Adrenal gland (tissue), 12 donors: ENCODE measurements around the gene CGNL1. TPM values are rescaled to one million over a fixed set of nuclear protein-coding genes. Genes with fewer than 3 reads are reported as not detected.

ENCODE experiments used
- DNase-seq, 7 donors: peaks; one replicate each; pipeline ENCODE4 v3.0.0-alpha.2; 2019 to 2020
- H3K27ac ChIP-seq, 5 donors: fragments of 200-600 bp; sonication (generic) in 4 of 5; 1 replicate in 3 of 5; 2 replicates in 2 of 5; pipeline versions ENCODE4 v1.5.1 to v1.8.0; 2016 to 2020; ENCODE audit warnings: mild to moderate bottlenecking in 1 of 5
- H3K27me3 ChIP-seq: fragments of 200-600 bp; 2 replicates; pipeline ENCODE4 v1.8.0; 2021
- H3K36me3 ChIP-seq, 2 donors: fragments of 200-600 bp; replicated peaks in 1 of 2; 1 replicate in 1 of 2; 2 replicates in 1 of 2; pipeline versions ENCODE4 v1.5.1 to v1.8.0; 2018 to 2022
- H3K4me1 ChIP-seq, 2 donors: fragments of 200-600 bp; replicated peaks in 1 of 2; 1 replicate in 1 of 2; 2 replicates in 1 of 2; pipeline versions ENCODE4 v1.5.1 to v1.8.0; 2018 to 2021
- H3K4me3 ChIP-seq, 4 donors: fragments of 200-600 bp; sonication (generic) in 3 of 4; one replicate each; pipeline ENCODE4 v1.5.1; 2016 to 2018
- H3K9me3 ChIP-seq, 3 donors: fragments of 200-600 bp; sonication (generic) in 1 of 3; replicated peaks in 1 of 3; 1 replicate in 2 of 3; 2 replicates in 1 of 3; pipeline versions ENCODE4 v1.5.1 to v1.8.0; 2016 to 2021
- POLR2A ChIP-seq, 2 donors: fragments of 450-650 bp; IDR thresholded peaks; one replicate each; pipeline ENCODE4 v1.6.1; 2017; ENCODE audit warnings: antibody characterized with exemption in 2 of 2, mild to moderate bottlenecking in 2 of 2, moderate library complexity in 1 of 2
- WGBS, 4 donors: extraction: QIAGEN DNeasy Blood & Tissue Kit in 2 of 4; methylation state at CpG; one replicate each; pipeline versions ENCODE4 v1.1.5 to v1.1.7; 2013 to 2017; 5-methylcytosine and 5-hydroxymethylcytosine counted together
- intact Hi-C, 2 donors: fragments of 100-400 bp; cut with DNase I; formaldehyde crosslinking; loops; one replicate each; pipeline versions ENCODE4 v1.14.1 to v1.15.0; 2022 to 2023
- polyA plus RNA-seq, 3 donors: library from polyadenylated mRNA; stranded (reverse); fragments of 200-250 nt in 2 of 3; fragments of 350-450 nt in 1 of 3; fragmentation: Illumina TruSeq in 1 of 3; extraction: RNeasy Lipid Tissue Mini Kit (QIAGEN cat#74804) in 1 of 3; gene quantifications; one replicate each; pipeline ENCODE4 v1.2.3, GENCODE V29; 2013 to 2014
- total RNA-seq, 9 donors: library from RNA; depleted of rRNA in 4 of 9; stranded (reverse); fragments of >200 nt in 4 of 9; fragments of 120-200 nt in 1 of 9; fragmentation: NEBNext Ultra II Directional in 1 of 9; extraction: Animal tissue kit (Norgen Biotek cat#: 25700) in 1 of 9; gene quantifications; one replicate each; pipeline versions ENCODE4 v1.1.0 to v1.2.4, GENCODE V29; 2013 to 2023
- TF ChIP-seq, protein P1 (sequence below), 6 experiments: fragments of 450-650 bp in 4 of 6; fragments of 200-600 bp in 2 of 6; sonication (generic) in 1 of 6; IDR thresholded peaks; 1 replicate in 5 of 6; 2 replicates in 1 of 6; pipeline versions ENCODE4 v1.5.1 to v1.8.0; 2016 to 2021; ENCODE audit warnings: antibody characterized with exemption in 6 of 6, mild to moderate bottlenecking in 2 of 6, moderate library complexity in 1 of 6
- donor health status: healthy with polysubstance abuse.
- donor health status: Bipolar disorder and iron deficiency.
- donor health status: DM: yes; HTN: yes; CAD: no.
- donor health status: DM: no; HTN: no; CAD: no.
- donor health status: DM: no; HTN: no; CAD: no.
- donor health status: DM: yes; HTN: yes; CAD: no.

Gene CGNL1
- total and polyA plus RNA-seq, 12 donors = 5.2 to 49.5 (median 22.0) TPM

DNA sequence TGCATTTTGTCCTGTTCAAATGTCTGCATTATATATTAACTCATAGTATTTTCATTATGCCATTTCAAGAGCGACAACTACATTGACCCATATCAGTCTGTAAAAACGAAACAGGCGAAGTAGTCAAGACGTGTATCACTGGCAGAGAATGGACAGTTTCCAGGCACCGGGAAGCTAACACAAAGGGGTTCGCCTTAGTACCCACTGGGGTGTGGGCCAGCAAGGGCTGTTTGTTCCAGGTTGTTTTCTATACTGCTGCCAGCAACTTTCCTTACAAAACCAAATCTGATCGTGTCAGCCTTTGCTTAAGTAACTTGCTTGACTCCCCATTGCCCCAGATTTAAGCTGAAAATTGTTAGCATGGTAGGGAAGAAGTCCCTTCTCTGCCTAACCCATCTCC, 87.1 kb downstream of the CGNL1 start:
- 85 to 95% (median 91%) methylated on average over 7 of the region's 7 CpGs for WGBS, 4 donors
- DNase-seq = no peak
- no peak overlapping the region for H3K27ac ChIP-seq

DNA sequence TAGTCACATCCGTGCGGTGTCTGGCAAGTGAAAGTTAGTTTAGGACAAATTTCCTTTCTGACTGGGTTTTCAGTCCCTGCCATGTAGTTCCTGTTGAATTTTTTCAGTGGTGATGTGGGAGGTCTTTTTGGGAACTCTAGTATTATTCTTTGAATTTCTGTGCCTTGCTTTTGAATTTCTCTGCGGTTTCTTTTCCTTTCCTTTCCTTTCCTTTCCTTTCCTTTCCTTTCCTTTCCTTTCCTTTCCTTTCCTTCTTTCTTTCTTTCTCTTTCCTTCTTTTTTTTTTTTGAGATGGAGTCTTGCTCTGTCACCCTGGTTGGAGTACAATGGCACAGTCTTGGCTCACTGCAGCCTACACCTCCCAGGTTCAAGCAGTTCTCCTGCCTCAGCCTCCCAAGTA, 88.2 kb downstream of the CGNL1 start:
- no peak for DNase-seq
- Histone ChIP-seq H3K36me3 (no peaks in the 10 kb centered on the region), H3K4me3 (no peak overlapping the region), H3K9me3 (no peaks in the 10 kb centered on the region), H3K4me1 (no peaks in the 10 kb centered on the region), H3K27ac (no peak overlapping the region), H3K27me3 (no peaks in the 10 kb centered on the region)
- 95 to 98% (median 95%) methylated on average over 3 of the region's 3 CpGs for WGBS, 4 donors
- intact Hi-C loops = loop anchor here in 1 of 2 donors (5.0 kb wide), 1 partner anchor 122 kb away; no protein-coding TSS in a partner anchor
- no peak for TF ChIP-seq POLR2A (IDR thresholded peaks at IDR 0.05)
- TF ChIP-seq, protein P1, sequence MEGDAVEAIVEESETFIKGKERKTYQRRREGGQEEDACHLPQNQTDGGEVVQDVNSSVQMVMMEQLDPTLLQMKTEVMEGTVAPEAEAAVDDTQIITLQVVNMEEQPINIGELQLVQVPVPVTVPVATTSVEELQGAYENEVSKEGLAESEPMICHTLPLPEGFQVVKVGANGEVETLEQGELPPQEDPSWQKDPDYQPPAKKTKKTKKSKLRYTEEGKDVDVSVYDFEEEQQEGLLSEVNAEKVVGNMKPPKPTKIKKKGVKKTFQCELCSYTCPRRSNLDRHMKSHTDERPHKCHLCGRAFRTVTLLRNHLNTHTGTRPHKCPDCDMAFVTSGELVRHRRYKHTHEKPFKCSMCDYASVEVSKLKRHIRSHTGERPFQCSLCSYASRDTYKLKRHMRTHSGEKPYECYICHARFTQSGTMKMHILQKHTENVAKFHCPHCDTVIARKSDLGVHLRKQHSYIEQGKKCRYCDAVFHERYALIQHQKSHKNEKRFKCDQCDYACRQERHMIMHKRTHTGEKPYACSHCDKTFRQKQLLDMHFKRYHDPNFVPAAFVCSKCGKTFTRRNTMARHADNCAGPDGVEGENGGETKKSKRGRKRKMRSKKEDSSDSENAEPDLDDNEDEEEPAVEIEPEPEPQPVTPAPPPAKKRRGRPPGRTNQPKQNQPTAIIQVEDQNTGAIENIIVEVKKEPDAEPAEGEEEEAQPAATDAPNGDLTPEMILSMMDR (IDR thresholded peaks at IDR 0.05) = no peak

More for the DNA sequence above, 87.1 kb downstream of the CGNL1 start:
- H3K4me1 ChIP-seq = no peaks in the 10 kb centered on the region
- no peaks in the 10 kb centered on the region for H3K27me3 ChIP-seq
- H3K9me3 ChIP-seq = no peaks in the 10 kb centered on the region
- intact Hi-C loops = loop anchor here in 1 of 2 donors (5.0 kb wide), 1 partner anchor 121 kb away; no protein-coding TSS in a partner anchor
- no peaks in the 10 kb centered on the region for H3K36me3 ChIP-seq
- TF ChIP-seq POLR2A (IDR thresholded peaks at IDR 0.05) = no peak
- TF ChIP-seq, protein P1 (IDR thresholded peaks at IDR 0.05) = no peak
- H3K4me3 ChIP-seq = no peak overlapping the region

- no peak overlapping the region for H3K27ac ChIP-seq
- WGBS, 4 donors = 86 to 97% (median 89%) methylated on average over 4 of the region's 4 CpGs
- no peak overlapping the region for H3K4me3 ChIP-seq
- DNase-seq = no peak
- H3K36me3 ChIP-seq = no peaks in the 10 kb centered on the region
- no peaks in the 10 kb centered on the region for H3K27me3 ChIP-seq
- intact Hi-C loops = no loop called here
- H3K9me3 ChIP-seq = no peaks in the 10 kb centered on the region
- TF ChIP-seq, protein P1 (IDR thresholded peaks at IDR 0.05) = no peak
- no peak for TF ChIP-seq POLR2A (IDR thresholded peaks at IDR 0.05)
- H3K4me1 ChIP-seq = no peaks in the 10 kb centered on the region
Observed at GRCh38 chr15:57468486-57468885, 92.2 kb downstream of the CGNL1 start.

GRCh38 chr15:57470543-57470942, 94.2 kb downstream of the CGNL1 start:
- WGBS, 4 donors = 92 to 100% (median 97%) methylated on average over 3 of the region's 3 CpGs
- TF ChIP-seq, protein P1 (IDR thresholded peaks at IDR 0.05) = no peak
- TF ChIP-seq POLR2A (IDR thresholded peaks at IDR 0.05) = no peak
- intact Hi-C loops = no loop called here

More at GRCh38 chr15:57470543-57470942, 94.2 kb downstream of the CGNL1 start:
- H3K27ac ChIP-seq = no peak overlapping the region
- DNase-seq = no peak
- H3K9me3 ChIP-seq = no peaks in the 10 kb centered on the region
- no peaks in the 10 kb centered on the region for H3K36me3 ChIP-seq
- H3K27me3 ChIP-seq = no peaks in the 10 kb centered on the region
- no peaks in the 10 kb centered on the region for H3K4me1 ChIP-seq
- no peak overlapping the region for H3K4me3 ChIP-seq
